Renal cortical epithelial cell (primary cell): ENCODE data around the gene SATB1. TPM values are rescaled to one million over a fixed set of nuclear protein-coding genes. Genes with fewer than 3 reads are reported as not detected.
A peak's percentile ranks its signal among the peaks of the same experiment; 100 is the strongest.
"Not testable (repeated sequence)": the region's sequence is repeated elsewhere in the genome, so short reads cannot be mapped to it uniquely, and the experiment has no call there.

ENCODE experiments used
- DNase-seq: peaks from one replicate; pipeline ENCODE4 v3.0.0-alpha.2; 2011; ENCODE audit warnings: low read depth
- total RNA-seq: library from RNA; depleted of rRNA; stranded (reverse); fragments of >200 nt; gene quantifications from 2 replicates; pipeline ENCODE4 v1.2.3, GENCODE V29; 2014

The SATB1 gene
- 7.8 and 36.4 TPM in 2 replicates for total RNA-seq

DNA sequence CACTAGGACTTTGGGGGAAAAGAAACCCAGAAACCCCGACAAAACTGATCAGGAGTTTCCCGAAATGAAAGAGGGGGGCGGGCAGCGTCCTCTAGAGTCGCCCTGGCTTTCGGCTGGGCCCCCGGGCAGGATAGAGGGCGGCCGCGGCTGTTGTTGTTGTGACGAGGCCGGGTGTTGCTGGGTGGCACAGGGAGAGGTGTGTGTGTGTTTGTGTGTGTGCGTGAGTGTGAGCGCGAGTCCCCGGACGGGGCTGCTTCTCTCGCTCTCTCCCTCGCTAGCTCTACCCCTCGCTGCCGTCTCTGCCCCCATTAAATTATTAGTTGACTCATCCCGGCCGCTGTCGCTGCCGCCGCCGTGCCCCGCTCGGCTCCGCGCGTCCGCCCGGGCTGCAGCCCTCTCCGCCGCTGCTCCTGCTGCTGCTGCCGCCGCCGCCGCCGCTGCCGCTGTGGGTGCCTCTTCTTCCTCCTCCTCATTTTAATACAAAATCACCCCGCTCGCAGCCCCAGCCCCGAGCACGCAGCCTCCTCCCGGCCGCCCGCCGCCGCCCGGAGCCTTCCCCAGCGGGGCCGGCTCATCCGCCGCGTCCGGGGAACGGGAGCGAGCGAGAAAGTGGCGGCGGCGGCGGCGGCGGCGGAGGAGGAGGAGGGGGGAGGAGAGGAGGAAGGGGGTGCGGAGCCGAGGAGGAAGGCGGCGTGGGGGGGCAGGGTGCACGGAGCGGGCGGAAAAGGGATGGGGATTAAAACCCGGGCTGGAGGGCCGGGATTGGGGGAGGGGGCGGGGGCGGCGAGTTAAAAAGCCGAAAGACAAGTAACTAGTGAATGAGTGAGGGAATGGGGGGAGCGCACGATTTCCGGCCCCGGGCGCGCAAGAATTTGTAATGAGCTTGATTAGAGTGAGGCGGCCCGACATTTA lies at the start of gene SATB1:
Gene SATB1 (minus strand): TSS at position 611 of the 912 bp plus-strand sequence. CDS start 4,372 bp downstream, outside the sequence.
- DNase-seq: peak; percentile 28

DNA sequence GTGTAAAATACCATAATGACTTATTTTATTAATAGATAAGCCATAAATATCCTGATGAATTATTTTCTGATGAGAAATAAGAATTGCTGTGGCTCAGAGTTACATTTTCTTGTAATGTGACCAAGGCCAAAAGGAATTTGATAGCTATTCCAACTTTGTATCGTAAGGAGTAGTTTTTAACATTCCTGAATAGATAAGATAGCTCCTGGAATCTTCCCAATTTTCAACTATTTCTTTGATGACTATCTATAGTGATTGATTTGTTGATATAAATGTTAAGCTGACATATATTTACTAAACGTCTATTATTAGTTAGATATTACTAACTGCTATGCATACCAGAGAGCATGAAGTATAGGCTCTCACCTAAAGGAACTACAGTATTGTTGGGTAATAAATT lies 49.1 kb upstream of the SATB1 start:
- DNase-seq: no peak

DNA sequence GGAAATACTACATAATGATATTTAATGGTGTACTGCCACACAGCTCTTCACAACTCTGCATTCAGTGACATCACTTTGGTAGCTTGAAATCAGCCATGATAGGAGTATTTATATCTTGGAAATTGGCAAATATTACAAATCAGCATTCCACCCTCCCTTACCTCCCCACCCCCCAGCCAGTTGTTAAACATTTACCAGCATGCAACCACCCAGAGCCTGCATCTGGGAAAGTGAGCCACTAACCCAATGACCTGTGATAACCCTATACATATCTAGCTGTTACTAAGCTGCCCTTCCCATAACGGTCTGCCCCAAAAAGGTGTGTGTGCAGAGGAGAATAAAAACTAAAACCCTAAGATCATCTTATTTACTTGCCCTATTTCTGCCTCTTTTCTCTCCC lies 44.6 kb upstream of the SATB1 start:
- DNase-seq: peak; percentile 2

DNA sequence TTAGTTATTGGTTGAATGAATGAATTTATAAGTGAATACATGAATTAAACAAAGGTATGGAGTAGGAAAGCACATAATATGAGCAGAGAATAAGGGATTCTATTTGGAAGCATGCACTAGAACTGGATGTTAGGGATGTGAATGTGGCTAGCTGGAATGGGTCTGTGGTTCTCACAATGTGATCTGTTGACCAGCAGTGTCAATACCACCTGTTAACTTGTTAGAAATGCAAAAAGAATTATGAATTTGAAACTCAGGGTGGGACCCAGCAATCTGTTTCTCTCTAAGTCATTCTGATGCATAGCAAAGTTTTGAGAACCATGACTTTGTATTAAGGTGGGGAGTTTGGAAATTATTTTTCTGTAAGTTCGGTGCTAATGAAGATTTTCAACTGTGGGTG lies 41.0 kb upstream of the SATB1 start:
- DNase-seq: no peak

DNA sequence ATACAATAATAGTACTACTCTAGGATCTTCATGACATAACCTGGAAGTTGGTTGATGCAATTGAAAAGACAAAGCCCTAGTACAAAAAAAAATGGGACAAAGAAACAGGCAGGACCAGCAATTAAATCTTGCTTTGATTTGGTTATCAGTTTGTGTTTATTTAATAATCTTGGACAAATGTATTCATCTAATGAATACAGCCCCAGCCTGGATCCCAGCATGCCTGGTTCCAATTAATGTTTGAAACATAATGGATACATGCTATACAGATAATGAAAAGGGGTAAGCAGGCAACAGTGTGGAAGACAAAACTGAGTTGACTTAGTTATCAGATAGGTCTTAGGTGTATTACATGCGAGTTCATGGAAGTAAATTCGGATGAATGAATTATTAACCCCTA lies 29.6 kb upstream of the SATB1 start:
- no peak for DNase-seq

DNA sequence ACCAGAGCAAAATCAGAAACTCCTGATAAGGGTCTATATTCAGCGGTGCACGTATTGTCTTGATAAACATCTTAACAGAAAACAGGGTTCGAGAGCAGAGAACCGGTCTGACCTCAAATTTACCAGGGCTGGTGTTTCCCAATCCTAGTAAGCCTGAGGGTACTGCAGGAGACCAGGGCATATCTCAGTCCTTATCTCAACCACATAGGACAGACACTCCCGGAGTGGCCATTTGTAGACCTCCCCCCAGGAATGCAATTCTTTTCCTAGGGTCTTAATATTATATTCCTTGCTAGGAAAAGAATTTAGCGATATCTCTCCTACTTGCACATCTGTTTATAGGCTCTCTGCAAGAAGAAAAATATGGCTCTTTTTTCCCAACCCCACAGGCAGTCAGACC lies 24.5 kb upstream of the SATB1 start:
- not testable (repeated sequence) for DNase-seq

DNA sequence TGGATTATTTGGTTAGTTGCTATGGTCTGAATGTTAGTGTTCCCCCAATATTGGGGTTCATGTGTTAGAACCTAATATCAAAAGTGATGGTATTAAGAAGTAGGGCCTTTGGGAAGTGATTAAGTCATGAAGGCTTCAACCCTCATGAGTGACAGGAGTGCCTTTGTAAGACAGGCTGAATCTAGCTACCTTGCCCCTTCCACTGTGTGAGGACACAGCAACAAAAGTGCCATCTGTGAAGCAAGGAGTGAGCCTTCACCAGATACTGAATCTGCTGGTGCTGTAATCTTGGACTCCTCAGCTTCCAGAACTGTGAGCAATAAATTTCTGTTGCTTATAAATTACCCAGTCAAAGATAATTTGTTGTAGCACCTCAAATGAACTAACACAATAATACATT lies 22.6 kb upstream of the SATB1 start:
- no peak for DNase-seq

DNA sequence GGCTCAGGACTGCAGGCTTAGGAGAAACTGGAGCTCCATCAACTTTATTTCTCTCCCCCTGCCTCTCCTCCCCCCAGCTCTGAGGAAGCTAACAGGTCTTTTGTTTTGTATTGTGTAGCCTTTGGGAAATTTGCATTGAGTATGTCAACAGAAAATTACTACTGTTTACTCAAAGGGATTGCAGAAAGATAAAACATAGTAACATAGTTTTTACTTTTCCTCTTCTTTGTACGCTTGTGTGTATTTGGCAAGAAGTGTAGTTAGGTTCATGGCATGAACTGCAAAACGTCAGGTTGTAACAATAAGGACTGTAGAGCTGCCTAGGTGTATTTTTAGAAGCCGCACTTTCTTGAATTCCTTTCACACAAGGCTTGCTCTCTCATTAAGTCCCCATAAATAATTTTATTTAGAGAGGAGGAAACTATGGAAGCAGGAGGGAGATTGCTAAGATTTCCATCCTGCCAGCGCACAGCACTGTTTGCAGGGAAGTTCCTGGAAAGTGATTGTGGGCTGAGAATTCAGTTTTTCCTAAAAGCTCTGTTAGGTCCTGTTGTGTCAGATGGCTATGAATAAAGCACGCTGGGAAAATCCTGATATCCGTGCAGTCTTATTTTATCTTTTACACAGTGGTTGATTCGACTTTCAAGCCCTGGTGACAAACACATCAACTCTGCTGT lies 21.1 kb upstream of the SATB1 start:
- no peak for DNase-seq

DNA sequence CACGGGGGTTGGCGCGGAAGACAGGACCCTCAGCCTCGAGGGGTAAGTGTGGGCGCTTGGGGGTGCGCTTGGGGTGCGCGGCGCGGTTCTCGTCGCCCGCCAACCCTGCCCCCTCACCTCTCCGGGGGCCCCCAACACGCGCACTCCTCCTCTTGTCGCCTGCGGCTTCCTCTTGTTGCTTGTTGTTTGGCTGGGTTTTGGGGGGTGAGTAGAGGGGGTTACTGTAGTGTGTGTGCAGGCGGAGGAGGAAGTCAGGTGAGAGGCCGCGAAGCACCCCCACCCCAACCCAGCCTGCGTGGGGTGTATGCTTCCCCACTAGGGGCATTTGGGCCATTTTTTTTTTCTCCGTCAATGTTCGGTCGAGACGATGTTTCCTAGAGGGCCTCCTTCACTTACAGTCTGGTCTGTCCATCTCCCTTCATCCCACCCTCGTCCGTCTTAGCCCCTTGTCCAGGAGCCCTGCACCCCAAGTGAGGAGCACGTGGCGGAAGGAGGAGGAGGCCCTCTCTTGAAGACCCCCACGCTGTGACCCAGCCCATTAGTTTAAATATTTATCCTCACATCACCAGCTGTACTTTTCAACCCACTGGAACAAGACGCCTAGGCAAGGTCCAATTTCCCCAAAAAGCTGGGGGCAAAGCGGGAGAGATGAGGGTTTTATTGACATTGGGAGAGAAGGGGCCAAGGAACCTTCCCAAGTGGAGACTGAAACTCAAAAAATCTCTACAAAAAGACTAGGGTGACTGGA lies 20.4 kb upstream of the SATB1 start:
- DNase-seq: no peak

DNA sequence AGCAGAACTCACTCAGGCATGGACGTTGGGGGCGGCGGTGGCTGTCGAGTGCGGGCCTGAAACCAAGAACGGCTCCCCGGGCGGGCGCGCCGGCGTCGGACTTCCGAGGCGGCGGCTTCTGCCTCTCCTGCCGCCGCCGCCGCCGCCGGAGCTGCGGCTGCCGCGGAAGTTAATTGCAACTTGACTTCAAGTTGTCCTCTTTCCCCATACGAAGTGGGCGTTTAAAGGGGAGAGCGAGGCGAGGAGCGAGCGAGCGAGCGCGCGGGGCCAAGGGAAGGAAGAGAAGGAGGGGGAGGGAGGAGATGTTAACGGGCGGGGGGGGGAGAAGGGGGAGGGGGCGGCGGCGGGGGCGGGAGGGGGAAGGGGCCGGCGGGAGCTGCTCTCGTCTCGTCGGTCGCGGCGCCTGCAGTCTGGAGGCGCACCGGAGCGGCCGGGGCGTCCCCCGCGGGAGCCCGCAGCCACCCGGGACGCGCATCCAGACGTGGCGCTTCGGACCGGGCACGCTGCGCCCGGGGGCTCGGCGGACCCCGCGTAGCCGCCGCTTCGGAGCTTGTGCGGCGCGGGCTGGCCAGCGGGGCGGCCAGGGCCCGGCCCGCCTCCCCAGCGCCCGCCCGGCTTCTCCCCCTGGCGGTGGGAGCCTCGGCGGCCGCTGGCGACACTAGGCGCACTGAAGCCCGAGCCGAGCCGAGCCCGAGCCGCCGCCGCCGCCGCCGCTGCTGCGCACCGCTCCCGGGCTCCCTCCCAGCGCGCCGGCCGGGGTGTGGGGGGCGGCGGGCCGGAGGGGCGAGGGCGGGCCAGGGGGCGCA lies 19.7 kb upstream of the SATB1 start:
- DNase-seq: no peak

DNA sequence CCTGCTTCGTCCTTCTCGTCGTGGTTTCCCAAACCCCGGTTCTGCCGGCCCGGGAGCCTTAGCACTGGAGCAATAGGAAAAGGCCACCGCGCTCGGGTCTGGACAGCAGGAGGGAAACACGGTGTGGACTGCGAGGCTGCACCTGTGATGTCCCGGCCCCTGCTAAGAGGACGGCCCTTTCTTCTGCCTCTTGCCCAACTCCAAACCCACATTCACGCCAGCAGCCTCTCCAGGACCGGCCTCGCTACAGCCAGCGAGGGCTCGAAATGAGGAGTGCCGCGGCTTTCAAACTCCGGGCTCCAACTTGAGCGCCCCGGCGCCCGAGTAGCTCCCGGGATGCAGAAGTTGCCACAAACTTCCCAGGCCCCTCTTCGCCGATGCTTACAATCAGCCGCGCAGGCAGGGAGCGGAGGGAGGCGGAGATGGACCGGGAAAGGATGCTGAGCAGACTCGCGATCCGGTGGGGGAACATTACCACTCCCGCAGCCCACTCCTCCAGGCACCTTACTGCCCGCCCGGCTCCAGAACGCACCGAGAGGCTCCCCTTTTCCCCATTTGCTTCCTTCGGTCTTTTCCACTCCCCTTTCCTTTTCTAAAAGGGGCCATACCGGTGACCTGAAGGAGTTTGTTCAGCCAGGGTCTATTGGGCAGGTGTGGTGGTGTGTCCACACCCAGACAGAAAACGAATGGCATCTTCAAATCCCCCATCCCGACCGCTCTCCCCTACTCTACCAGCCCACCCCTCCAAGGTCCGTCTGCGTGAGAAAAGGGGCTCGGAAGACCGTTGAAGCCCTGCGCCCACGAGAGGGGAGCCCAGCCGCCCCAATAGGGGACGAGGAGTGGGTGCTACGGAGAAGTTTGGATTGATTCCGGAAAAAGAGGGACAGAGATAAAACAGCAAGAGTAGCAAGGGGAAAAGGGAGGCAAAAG lies 18.8 kb upstream of the SATB1 start:
- DNase-seq: no peak

DNA sequence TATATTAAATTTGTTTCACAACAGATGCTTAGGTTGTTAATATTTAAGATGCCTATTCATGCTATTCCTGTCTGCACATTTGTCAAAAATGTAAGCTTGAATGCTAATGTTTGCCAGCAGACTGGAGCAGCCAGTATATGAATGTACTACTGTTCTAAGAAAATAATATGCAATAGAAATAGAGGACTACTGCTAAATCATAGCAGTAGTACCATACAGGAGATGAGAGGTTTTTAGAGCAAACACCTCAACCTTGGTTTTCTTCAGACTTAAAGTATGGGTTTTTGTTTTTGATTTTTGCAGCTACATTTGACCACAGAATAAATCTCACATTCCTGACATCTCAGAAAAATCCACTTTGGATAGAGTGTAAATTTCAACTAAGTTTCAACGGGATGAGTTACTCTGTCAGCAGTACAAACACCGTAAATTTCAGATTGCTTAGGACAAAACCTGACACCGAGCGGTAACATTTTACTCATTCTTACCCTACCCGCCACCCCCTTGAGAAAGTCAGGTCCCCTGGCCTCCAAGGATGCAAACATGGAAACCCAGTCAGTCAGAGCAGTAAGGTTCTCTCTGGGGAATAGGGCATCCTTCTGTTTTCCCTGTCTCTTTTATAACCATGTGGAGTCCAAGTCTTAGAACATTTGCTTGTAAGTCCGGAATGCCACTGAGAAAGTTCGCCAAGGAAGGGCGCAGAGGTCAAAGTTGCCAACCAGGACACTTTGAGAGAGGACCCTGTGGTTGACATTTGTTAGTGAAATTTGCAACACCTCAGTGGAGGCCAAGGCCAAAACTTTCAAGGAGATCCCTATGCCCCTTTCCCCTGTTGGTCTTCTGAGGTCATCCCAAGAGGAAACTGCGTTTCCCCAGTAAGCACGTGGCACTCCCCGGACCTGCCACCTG lies 17.9 kb upstream of the SATB1 start:
- DNase-seq: no peak

DNA sequence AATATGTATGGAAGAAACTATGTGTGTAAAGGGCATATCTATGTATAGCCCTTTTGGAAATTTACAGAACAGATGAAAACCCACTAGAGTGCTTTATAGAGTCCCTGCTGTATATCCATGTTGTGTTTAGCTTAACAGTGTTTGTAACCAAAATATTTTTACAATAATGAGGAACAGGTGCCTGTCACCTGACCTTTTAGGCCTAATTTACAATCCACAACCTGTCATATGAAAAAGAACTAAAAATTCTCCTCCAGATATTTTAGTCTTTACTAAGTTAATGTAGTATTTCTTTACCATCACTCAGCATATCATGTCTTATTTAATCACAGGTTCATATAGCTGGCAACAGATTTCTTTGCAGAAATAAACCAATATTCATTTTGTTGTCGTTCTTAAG lies 16.4 kb upstream of the SATB1 start:
- no peak for DNase-seq

DNA sequence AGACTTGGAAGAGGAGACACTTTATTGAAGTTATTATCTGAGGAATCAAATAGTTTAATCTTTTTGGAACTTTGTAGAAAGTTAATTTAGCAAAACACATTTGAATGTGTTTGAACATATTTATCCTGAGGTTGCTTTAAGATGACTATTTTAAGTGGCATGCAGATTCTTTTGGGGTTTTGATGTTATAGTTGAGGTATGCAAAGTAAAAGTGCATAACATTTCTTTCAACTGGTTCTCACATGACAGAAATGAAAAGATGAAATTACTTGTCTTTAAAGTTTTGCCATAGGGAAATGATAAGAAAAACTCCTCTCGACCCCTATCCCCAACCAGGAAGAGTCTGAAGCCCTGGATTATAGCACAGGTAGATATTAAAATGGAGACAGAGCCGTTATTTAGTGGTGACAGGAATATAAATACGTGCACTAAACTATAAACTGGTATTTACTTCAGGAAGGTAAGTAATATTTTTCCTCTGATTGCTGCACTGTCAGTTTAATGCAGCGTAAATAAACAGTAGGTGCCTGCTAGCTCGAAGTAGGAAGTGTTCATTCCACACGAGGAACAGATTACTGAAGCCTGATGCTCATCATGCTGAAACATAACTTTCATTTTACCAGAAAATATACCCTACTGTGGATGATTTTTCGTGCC lies 15.1 kb upstream of the SATB1 start:
- DNase-seq: no peak

DNA sequence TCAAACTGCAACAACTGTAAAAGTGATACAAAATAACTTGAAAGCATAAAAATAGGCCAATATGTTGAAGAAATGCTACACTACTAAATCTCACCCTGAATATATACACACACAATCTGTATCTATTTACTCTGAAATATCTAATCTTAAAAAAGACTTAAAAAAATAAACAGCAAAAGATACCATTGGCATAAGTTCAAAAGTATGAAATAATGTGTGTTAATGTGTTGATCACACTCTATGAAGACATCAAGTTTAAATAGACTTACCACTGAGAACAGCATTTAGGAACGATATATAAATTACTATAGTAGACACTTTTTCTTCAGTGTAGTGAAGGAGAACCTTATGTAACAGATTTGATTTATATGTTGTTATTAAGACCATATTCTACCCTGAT lies 14.1 kb upstream of the SATB1 start:
- no peak for DNase-seq

DNA sequence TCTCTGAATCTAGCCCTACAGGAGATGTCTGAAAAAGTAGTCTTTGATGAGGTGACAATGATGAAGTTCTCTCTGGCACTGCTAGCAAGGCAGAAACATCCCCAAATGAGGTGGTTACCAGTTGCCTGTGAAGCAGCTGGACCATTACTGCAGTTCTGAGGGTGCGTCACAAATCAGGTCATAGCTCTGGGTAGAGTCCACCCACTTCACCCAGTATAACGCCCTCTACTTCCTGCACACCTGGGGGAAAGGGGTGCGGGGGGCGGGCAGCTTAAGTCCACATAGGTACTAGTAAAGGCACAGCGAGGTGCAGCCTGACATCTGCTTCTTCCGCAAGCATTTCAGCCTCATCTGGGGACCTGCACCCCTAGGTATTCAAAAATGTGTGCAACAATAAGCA lies 13.4 kb upstream of the SATB1 start:
- no peak for DNase-seq

DNA sequence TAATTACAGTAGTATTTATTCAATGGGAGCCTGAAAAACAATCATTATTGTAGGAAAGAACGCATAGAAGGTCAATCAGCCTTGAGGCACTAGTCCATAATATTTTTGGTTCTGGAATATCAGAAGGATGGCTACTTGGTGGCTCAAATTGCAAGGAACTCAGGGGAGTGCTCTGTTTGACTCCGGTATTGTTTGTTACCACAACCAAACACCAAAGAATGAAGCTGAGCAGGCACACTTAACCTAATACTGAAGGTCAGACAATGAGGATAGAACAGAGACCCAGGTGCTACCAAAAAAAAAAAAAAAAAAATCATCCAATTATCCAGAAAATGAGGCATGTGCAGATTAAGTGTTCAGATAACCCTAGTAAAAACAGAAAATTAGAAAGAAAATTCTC lies 11.1 kb upstream of the SATB1 start:
- DNase-seq: no peak

DNA sequence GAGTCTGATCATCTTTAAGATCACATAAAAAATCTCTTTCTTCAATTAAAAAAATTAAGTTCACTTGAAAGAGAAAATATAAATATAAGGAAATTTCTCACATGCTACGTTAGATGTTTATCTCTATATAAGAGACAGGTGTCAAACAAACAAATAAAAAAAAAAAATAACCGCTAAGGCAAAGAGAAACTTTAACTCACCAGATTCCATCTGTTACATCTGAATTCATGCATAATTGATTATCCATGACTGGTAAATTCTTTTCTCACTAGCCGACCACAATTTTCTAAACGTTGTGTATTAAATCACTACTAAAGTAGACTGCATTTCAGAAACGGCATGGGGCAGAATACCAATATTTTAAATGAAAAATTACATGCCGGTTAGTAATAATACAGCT lies 9.6 kb upstream of the SATB1 start:
- DNase-seq: no peak

DNA sequence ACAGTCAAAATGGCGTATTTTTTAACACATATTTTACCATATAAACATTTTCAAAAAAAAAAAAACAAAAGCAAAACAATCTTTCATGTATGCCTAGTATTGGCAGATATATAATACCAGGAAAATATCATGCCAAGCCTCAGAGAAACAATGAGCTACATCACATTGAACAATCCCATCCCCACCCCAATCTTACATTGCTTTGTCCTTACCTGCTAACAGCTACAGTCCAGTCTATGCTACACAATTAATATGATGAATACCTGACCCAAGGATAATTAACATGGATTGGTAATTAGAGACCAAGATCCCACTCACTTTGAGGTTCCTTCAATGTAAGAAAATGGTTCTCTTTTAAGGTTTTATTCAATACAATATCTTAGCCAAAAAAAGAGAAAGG lies 7.6 kb upstream of the SATB1 start:
- DNase-seq: no peak
